ENCODE measurements around the gene COX6A2.

COX6A2 gene

GRCh38 chr16:31380201-31380600, 48.0 kb downstream of the COX6A2 start:
- H2BK5ac ChIP-seq (ENCODE audit: low read depth, low read length, poor library complexity, severe bottlenecking), result no peak overlapping the region
- no peak overlapping the region for H3K4me2 ChIP-seq (ENCODE audit: low read length, poor library complexity, severe bottlenecking)
- no peak overlapping the region for H2AFZ ChIP-seq (ENCODE audit: low read depth, low read length)
- no peak overlapping the region for H3K4me3 ChIP-seq (ENCODE audit: insufficient read depth in 1 of 2, low read depth in 1 of 2, low read length in 2 of 2)
- no peak overlapping the region for H3K18ac ChIP-seq (ENCODE audit: low read depth in 1 of 2, low read length in 2 of 2)
- DNase-seq, result no peak
- no peak overlapping the region for H4K91ac ChIP-seq (ENCODE audit: low read length)
- no peak overlapping the region for H2AK5ac ChIP-seq (ENCODE audit: low read length, severe bottlenecking)
- H3K4ac ChIP-seq (ENCODE audit: low read depth in 1 of 2, low read length in 2 of 2), result no peak overlapping the region
- no peak overlapping the region for H2BK12ac ChIP-seq (ENCODE audit: low read length in 2 of 2)
- no peaks in the 10 kb centered on the region for H3K36me3 ChIP-seq (ENCODE audit: control insufficient read depth in 1 of 2, insufficient read depth in 2 of 2, low read depth in 1 of 2, low read length in 2 of 2)
- no peak overlapping the region for H3K27ac ChIP-seq (ENCODE audit: low read length, poor library complexity, severe bottlenecking)
- H3K9me3 ChIP-seq (ENCODE audit: control insufficient read depth, low read length), result no peaks in the 10 kb centered on the region
- no peak overlapping the region for H4K8ac ChIP-seq (ENCODE audit: low read length)
- H3K14ac ChIP-seq (ENCODE audit: low read length in 2 of 2), result no peak overlapping the region
- no peaks in the 10 kb centered on the region for H3K79me1 ChIP-seq (replicated peaks; ENCODE audit: low read length, poor library complexity, severe bottlenecking)
- H2BK15ac ChIP-seq (ENCODE audit: low read depth, poor library complexity, severe bottlenecking), result no peak overlapping the region
- H3K23ac ChIP-seq (ENCODE audit: low read length in 2 of 2), result no peak overlapping the region
- H3K27me3 ChIP-seq (ENCODE audit: control insufficient read depth in 1 of 2, insufficient read depth in 1 of 2, low read length in 2 of 2), result peaks cover 12 to 42% of the 10 kb centered on the region in 2 experiments
- 82% methylated on average over 10 of the region's 12 CpGs for WGBS
- no peak overlapping the region for H2BK120ac ChIP-seq (ENCODE audit: low read depth, low read length)
- H3K4me1 ChIP-seq (ENCODE audit: control insufficient read depth, insufficient read depth, low read depth, low read length), result peaks cover 2% of the 10 kb centered on the region
- H3K9ac ChIP-seq (ENCODE audit: low read length), result no peak overlapping the region
